ENCODE results near the gene GJD4. TPM values are rescaled to one million over a fixed set of nuclear protein-coding genes. Genes with fewer than 3 reads are reported as not detected.

Gene GJD4
- total RNA-seq, 2 donors from 2014 or later: not detected

DNA sequence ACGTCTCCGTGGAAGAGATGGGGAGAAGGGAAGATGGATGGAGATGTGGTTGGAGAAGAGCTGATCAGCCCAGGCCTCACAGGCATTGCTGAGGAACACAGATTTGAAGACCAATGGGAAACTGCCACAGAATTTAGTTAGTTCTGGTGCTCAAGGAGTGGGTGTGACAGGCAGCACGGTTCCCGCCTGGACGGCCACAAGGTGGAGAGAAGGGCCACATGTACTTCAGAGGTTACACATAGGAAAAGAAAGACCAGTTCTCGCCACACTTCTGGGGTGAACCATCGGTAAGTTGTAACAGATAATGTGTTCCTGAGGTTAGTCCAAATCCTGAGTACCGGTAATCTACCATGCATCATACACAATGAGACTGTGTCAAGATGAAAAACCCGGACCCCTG is 29.5 kb upstream of the GJD4 start:
- intact Hi-C loops (cut with DNase I): no loop called here
- no peak for ATAC-seq
- DNase-seq: no peak

- intact Hi-C loops (cut with DNase I): no loop called here
- no peak for DNase-seq
- ATAC-seq: no peak
Observed at GRCh38 chr10:35576730-35577129, 28.4 kb upstream of the GJD4 start.

DNA sequence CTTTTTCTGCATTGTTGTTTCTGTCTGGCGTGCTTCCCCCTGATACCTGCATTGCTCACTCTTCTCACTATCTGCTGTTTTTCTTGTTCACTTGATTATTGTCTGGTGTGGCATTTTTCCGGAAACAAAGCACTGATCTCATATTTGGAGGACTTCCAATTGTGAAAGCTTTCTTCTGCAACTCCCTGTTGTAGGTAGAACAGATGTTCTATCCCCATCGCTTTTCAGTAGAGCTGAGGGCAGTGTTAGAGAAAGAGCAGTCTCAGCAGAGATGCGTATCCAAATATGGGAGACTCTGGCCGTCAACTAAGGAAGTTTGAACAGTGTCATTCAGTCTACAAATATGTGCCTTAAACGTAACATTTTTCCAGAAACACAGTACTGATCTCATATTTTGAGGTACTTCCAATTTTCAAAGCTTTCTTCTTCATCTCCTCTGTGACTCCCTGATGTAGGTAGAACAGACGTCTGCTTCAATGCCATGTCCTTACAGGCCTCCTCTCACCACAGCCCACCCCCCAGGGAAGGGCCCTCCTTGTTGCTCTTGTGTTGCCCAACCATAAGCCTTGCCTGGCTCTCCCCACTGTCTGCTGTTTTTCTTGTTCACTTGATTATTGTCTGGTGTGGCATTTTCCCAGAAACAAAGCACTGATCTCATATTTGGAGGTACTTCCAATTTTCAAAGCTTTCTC is 27.1 kb upstream of the GJD4 start:
- no peak for DNase-seq
- intact Hi-C loops (cut with DNase I): no loop called here
- ATAC-seq: peak in 1 of 2 donors; percentile 42

DNA sequence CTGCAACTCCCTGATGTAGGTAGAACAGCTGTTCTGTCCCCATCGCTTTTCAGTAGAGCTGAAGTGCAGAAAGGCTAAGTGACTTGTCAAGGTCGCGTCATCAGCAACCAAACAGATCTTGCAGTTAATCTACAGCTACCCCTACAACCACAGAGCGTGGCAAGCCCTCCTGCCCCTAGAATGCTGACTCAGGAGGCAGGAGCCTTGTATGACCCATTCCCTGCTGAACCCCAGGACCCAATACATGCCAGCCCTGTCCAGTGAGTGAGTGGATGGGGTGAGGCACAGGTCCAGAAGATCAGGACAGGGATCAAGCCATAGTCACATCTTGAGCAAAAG is 26.6 kb upstream of the GJD4 start:
- no peak for DNase-seq
- intact Hi-C loops (cut with DNase I): no loop called here
- no peak for ATAC-seq

DNA sequence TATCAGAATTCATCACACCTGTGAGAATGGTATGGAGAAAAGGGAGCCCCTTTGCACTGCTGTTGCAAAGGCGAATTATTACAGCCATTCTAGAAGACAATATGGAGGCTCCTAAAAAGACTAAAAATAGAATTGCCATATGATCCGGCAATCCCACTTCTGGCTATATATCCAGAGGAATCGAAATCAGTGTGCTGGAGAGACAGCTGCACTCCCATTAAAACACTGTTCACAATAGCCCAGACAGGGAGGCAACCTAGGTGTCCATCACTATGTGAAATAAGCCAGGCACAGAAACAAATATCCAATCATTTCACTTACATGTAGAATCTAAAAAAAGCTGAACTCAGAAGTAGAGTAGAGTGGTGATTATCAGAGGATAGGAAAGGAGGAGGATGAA is 26.0 kb upstream of the GJD4 start:
- no peak for ATAC-seq
- no peak for DNase-seq
- intact Hi-C loops (cut with DNase I): no loop called here

DNA sequence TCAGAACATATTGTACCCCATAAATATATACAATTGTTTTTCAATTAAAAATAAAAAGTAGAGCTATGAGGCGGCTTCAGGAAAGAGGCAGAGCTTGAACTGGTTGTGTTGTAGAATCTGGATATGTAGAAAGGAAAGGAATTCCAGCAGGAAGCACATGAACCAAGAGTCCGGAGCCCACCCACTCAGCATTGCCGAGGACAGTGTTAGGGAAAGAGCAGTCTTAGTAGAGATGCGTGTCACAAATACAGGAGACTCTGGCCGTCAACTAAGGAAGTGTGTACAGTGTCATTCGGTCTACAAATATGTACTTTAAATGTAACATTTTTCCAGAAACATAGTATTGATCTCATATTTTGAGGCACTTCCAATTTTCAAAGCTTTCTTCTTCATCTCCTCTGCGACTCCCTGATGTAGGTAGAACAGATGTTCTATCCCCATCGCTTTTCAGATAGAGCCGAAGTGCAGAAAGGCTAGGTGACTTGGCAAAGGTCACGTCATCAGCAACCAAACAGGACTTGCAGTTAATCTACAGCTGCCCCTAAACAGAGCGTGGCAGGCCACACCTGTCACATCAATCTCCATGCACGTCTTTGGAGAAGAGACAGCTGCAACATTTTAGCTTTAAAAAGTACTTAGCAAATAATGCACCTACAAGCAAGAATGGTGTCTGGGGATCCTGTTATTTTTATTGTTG is 25.3 kb upstream of the GJD4 start:
- DNase-seq (no peak), ATAC-seq (no peak)
- intact Hi-C loops (cut with DNase I): no loop called here

DNA sequence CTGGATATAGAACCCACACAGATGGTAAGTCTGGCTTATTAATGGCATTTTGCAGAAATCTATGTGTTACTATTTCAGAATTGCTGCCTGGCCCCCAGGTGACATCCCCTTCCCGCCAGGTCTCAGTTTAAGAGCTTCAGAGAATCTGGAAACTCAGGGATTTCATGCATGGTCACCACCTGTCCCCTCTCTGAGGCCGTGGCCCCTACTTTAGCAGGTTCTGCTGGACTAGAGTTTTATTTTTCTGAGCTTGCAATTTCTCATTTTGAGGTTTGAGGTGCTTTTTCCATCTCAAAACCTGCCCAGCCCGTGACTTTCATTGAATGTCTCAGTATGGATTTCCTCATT is 24.7 kb upstream of the GJD4 start:
- ATAC-seq (no peak), DNase-seq (no peak)
- intact Hi-C loops (cut with DNase I): no loop called here

- ATAC-seq: no peak
- no peak for DNase-seq
- intact Hi-C loops (cut with DNase I): no loop called here
Observed at GRCh38 chr10:35581655-35582054, 23.5 kb upstream of the GJD4 start.

DNA sequence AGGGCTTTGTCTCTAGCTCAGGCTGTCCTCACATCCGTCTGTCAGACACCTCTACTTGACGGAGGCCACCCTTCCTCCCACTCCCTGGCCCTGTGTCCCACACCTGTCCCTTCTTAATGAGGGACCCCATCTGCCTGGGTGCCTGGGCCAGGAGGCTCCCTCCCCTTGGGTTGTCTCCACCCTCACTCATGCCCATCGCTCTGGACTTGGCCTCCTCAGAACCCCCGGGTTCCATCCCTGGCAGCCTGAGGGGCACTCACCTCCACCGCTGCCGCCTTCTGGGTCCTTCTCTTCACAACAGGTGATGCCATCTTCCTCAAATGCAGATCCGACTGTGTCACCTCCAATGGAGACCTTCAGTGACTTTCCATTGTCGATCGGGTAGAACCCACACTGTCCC is 20.2 kb upstream of the GJD4 start:
- ATAC-seq (no peak), DNase-seq (no peak)
- intact Hi-C loops (cut with DNase I): no loop called here

DNA sequence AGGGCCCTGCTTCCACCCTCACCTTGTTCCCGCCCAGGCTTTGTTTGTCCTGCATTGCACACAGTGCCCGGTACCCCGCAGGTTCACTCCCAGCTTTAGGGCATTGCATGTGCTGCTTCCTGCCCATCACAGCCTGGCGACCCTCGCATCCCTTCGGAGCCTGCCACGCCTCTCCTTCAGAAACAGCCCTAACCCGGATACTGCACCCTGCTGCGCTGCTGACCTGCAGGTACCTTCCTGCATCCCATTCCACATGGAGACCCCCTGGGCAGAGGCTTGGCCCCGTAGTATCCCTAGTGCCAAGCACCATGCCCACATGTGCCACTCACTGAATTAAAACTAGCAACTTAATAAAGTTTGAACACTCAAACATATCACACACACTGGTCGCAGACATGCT is 19.8 kb upstream of the GJD4 start:
- intact Hi-C loops (cut with DNase I): no loop called here
- ATAC-seq: no peak
- DNase-seq: no peak

GRCh38 chr10:35585903-35586535 is 19.1 kb upstream of the GJD4 start:
- intact Hi-C loops (cut with DNase I): no loop called here
- ATAC-seq: no peak

DNA sequence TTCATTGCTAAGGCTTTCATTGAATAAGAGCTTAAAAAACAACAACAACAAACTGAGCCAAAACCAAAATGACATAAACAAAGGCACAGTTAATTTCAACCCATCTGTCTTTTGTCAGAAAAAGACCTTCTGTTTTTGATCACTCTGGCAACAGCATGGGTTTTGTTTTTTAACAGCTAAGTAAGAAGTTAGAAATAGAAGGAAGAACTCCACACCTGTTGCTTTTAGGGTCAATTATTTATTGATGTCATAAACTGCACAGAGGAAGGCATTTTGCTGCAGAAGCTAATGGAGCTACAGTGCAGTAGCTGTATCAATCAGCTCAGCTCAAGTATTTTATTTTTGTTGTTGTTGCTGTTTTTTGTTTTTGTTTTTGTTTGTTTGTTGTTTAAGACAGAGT is 16.3 kb upstream of the GJD4 start:
- ATAC-seq: no peak
- intact Hi-C loops (cut with DNase I): no loop called here
- DNase-seq: no peak

More at GRCh38 chr10:35585903-35586535, 19.1 kb upstream of the GJD4 start:
- DNase-seq: no peak

DNA sequence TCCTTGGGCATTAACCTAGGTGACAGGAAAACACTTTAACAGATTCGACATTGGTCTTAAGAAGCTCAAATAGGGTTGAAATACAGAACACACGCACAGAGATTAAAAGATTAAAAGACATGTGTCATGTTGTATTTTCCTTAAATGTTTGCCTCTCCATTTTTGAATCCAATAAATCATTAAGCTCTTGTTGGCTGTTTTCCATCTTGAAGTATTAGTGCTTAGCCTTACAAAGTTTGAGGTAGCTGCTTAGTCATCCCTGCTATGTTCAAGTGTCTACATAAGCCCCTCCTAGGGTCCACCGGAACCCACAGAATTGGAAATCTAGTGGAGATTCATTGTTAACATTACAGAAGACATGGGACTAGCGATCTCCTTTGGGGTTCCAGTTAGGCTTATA is 12.7 kb upstream of the GJD4 start:
- ATAC-seq: no peak
- intact Hi-C loops (cut with DNase I): loop anchor here in 1 of 2 donors (10.0 kb wide), 1 partner anchor 358 kb away; no protein-coding TSS in a partner anchor
- no peak for DNase-seq

DNA sequence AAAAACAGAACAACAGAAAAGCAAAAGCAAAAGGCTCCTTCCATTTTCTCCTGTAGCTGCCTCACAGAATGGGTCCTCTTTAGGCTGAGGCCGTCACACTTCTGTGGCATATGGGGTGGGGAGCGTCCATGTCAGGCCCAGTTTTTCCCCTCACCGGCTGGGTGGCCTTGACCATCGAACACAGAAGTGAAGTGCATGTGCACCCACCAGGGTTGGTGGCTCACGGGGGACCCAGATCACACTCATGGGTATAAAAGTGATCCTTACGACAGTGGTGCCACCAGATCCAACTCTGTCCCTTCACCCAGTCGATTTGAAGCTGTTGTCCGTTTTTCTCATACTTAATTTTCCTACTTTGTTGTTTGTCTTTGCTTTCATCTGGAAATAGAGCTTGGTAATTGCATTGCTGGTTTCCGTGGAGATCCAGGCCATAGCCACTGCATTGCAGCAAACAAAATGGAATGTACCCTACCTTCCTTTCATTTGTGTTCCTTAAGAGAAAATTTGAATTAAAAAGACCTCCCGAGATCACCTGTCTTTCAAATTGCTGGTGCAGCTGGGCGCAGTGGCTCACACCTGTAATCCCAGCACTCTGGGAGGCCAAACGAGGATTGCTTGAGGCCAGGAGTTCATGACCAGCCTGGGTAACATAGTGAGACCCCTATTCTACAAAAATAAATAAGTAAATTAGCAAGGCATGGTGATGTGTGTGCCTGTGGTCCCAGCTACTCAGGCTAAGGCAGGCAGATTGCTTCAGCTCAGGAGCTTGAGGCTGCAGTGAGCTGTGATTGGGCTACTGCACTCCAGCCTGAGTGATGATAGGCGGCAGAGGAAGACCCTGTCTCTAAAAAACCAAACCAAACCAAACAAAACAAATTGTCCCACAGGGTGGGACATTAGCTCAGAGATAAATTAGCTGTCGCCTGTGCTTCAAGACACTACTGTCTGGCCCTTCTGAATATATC is 10.7 kb upstream of the GJD4 start:
- intact Hi-C loops (cut with DNase I): loop anchor here in 1 of 2 donors (10.0 kb wide), 1 partner anchor 360 kb away; no protein-coding TSS in a partner anchor
- ATAC-seq: no peak

DNA sequence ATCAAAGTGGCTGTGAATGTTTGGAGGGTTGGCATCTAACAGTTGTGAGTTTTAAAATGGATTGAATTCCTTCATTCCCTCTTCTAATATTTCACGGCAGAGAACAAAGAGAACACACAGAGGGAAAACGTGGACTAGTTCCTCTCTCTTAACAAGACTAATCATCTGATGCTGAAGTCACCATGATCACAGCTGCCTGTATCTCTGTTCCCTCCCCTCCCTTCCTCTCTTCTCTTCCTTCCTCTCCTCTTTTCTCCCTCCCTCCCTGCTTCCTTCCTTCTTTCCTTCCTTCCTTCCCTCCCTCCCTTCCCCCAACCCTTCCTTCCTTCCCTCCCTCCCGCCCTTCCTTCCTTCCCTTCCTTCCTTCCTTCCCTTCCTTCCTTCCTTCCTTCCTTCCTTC is 10.0 kb upstream of the GJD4 start:
- DNase-seq (no peak), ATAC-seq (no peak)
- intact Hi-C loops (cut with DNase I): loop anchor here in 1 of 2 donors (10.0 kb wide), 1 partner anchor 360 kb away; no protein-coding TSS in a partner anchor

More for the DNA sequence above, 10.7 kb upstream of the GJD4 start:
- DNase-seq: no peak

DNA sequence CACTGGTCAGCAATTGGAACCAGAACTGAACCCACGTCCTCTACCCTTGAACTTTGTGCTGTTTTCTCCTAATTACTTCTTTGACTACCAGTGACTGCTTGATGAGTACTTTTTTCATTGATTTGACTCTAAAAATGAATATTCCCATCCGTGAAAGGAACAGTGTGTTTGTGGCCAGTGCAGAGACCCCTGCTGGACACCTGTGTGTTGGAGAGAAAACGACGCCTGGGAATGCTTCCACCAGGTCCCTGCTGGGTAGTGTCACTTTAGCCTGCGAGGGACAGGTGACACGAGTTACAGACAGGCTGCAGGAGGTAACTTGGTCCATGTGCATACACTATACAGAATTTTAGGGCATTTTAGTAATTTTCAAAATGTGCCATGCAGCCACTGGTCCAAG is 6.8 kb upstream of the GJD4 start:
- DNase-seq: no peak
- peak in 1 of 2 donors; percentile 50 for ATAC-seq
- intact Hi-C loops (cut with DNase I): loop anchor here in 1 of 2 donors (10.0 kb wide), 1 partner anchor 364 kb away; no protein-coding TSS in a partner anchor

- intact Hi-C loops (cut with DNase I): loop anchor here in 1 of 2 donors (10.0 kb wide), 1 partner anchor 365 kb away; no protein-coding TSS in a partner anchor
- DNase-seq: no peak
- ATAC-seq: no peak
Observed at GRCh38 chr10:35600193-35600592, 4.9 kb upstream of the GJD4 start.

DNA sequence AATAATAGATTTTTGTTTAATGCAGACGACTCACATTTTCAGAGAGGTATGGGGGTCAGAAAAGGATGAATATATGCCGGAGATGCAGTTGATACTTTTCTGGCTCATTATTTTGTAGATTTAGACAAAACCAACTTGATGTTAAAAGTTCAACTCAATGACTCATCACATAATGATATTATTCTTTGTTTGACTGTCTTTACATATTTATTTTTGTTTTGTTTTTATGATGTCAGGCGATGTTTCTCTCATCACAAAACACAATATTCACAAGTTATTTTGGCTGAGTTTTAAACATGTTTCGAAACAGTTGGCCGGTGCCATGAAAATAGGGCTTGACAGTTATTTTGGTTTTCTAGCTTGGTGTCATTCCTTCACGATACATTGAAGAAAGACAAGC is 1.3 kb downstream of the GJD4 start:
- DNase-seq: no peak
- intact Hi-C loops (cut with DNase I): loop anchor here in 1 of 2 donors (10.0 kb wide), 1 partner anchor 372 kb away; no protein-coding TSS in a partner anchor
- no peak for ATAC-seq

Measured in left cardiac atrium (tissue), 4 donors.